ENCODE measurements around the gene NFATC3.
A peak's percentile ranks its signal among the peaks of the same experiment; 100 is the strongest.

NFATC3 gene

GRCh38 chr16:68078701-68079375 lies 6.3 kb upstream of the NFATC3 start:
- TF ChIP-seq POLR2A (IDR thresholded peaks at IDR 0.05; ENCODE audit: low read depth, low read length), result no peak
- FAIRE-seq (no peak), DNase-seq (ENCODE audit: insufficient read length, low spot score) (no peak)

GRCh38 chr16:68079376-68079625 lies 5.9 kb upstream of the NFATC3 start:
- FAIRE-seq (no peak), DNase-seq (ENCODE audit: insufficient read length, low spot score) (no peak)
- no peak for TF ChIP-seq POLR2A (IDR thresholded peaks at IDR 0.05; ENCODE audit: low read depth, low read length)

- FAIRE-seq (no peak), DNase-seq (ENCODE audit: insufficient read length, low spot score) (no peak)
- no peak for TF ChIP-seq POLR2A (IDR thresholded peaks at IDR 0.05; ENCODE audit: low read depth, low read length)
Observed at GRCh38 chr16:68079626-68080344, 5.4 kb upstream of the NFATC3 start.

GRCh38 chr16:68081861-68082628 lies 3.1 kb upstream of the NFATC3 start:
- TF ChIP-seq POLR2A (IDR thresholded peaks at IDR 0.05; ENCODE audit: low read depth, low read length), result no peak
- DNase-seq (ENCODE audit: insufficient read length, low spot score), result no peak

GRCh38 chr16:68082629-68083238 lies 2.4 kb upstream of the NFATC3 start:
- FAIRE-seq, result no peak
- DNase-seq (ENCODE audit: insufficient read length, low spot score), result no peak
- no peak for TF ChIP-seq POLR2A (IDR thresholded peaks at IDR 0.05; ENCODE audit: low read depth, low read length)

More at GRCh38 chr16:68081861-68082628, 3.1 kb upstream of the NFATC3 start:
- FAIRE-seq, result no peak

GRCh38 chr16:68083239-68083781 lies 1.9 kb upstream of the NFATC3 start:
- no peak for DNase-seq (ENCODE audit: insufficient read length, low spot score)
- no peak for FAIRE-seq
- no peak for TF ChIP-seq POLR2A (IDR thresholded peaks at IDR 0.05; ENCODE audit: low read depth, low read length)

GRCh38 chr16:68083861-68084503 lies 1.2 kb upstream of the NFATC3 start:
- DNase-seq (ENCODE audit: insufficient read length, low spot score) (no peak), FAIRE-seq (no peak)
- TF ChIP-seq POLR2A (IDR thresholded peaks at IDR 0.05; ENCODE audit: low read depth, low read length), result no peak

GRCh38 chr16:68084504-68085258 lies 489 bp upstream of the NFATC3 start:
- DNase-seq (ENCODE audit: insufficient read length, low spot score), result no peak
- no peak for TF ChIP-seq POLR2A (IDR thresholded peaks at IDR 0.05; ENCODE audit: low read depth, low read length)
- no peak for FAIRE-seq

GRCh38 chr16:68086336-68086841 lies 1.2 kb downstream of the NFATC3 start:
- no peak for DNase-seq (ENCODE audit: insufficient read length, low spot score)
- peak; percentile 55 for FAIRE-seq
- TF ChIP-seq POLR2A (IDR thresholded peaks at IDR 0.05; ENCODE audit: low read depth, low read length), result no peak

- DNase-seq (ENCODE audit: insufficient read length, low spot score), result no peak
- no peak for TF ChIP-seq POLR2A (IDR thresholded peaks at IDR 0.05; ENCODE audit: low read depth, low read length)
- FAIRE-seq, result no peak
Observed at GRCh38 chr16:68086860-68087268, 1.7 kb downstream of the NFATC3 start.

- no peak for DNase-seq (ENCODE audit: insufficient read length, low spot score)
- FAIRE-seq, result no peak
Observed at GRCh38 chr16:68087688-68088087, 2.5 kb downstream of the NFATC3 start.

GRCh38 chr16:68088130-68088972 lies 3.2 kb downstream of the NFATC3 start:
- no peak for TF ChIP-seq POLR2A (IDR thresholded peaks at IDR 0.05; ENCODE audit: low read depth, low read length)
- no peak for DNase-seq (ENCODE audit: insufficient read length, low spot score)
- no peak for FAIRE-seq

More at GRCh38 chr16:68087688-68088087, 2.5 kb downstream of the NFATC3 start:
- no peak for TF ChIP-seq POLR2A (IDR thresholded peaks at IDR 0.05; ENCODE audit: low read depth, low read length)

Data from H54 (cell line).